ENCODE measurements around the gene RNF227.

DNA sequence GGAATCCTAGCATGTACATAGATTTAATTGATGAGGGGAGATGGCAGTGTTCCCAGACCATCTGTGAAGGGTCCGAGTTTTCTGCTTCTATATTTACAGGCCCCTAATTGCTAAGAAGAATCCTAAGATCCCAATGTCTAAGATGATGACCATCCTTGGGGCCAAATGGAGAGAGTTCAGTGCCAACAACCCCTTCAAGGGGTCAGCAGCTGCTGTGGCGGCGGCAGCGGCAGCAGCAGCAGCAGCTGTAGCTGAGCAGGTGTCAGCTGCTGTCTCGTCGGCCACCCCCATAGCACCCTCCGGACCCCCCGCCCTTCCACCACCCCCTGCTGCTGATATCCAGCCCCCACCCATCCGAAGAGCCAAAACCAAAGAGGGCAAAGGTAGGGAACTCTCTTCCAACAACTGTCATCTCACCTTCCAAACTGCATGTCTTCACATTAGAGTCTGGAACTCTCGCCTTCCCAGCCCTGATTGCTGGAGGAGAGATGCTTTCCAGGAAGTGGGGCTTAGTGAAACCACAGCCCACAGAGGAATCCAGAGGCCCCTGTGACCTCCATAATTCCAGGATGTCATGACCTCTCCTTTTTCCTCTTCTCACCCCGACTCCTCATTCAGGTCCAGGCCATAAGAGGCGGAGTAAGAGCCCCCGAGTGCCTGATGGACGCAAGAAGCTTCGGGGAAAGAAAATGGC lies 22.8 kb downstream of the RNF227 start:
- TF ChIP-seq, protein P1, sequence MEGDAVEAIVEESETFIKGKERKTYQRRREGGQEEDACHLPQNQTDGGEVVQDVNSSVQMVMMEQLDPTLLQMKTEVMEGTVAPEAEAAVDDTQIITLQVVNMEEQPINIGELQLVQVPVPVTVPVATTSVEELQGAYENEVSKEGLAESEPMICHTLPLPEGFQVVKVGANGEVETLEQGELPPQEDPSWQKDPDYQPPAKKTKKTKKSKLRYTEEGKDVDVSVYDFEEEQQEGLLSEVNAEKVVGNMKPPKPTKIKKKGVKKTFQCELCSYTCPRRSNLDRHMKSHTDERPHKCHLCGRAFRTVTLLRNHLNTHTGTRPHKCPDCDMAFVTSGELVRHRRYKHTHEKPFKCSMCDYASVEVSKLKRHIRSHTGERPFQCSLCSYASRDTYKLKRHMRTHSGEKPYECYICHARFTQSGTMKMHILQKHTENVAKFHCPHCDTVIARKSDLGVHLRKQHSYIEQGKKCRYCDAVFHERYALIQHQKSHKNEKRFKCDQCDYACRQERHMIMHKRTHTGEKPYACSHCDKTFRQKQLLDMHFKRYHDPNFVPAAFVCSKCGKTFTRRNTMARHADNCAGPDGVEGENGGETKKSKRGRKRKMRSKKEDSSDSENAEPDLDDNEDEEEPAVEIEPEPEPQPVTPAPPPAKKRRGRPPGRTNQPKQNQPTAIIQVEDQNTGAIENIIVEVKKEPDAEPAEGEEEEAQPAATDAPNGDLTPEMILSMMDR (IDR thresholded peaks at IDR 0.05; ENCODE audit: low read depth, low read length, poor library complexity, severe bottlenecking) = no peak
- no peak for TF ChIP-seq EZH2phosphoT487 (IDR thresholded peaks at IDR 0.05; ENCODE audit: borderline replicate concordance, low read length)
